Loucy (cell line): Measurements from ENCODE around the gene AMBRA1.

Source experiments
- H2AFZ ChIP-seq: fragments of 200-600 bp; sonication (generic); 2 replicates; pipeline ENCODE4 v1.6.0; 2016; ENCODE audit warnings: antibody characterized with exemption, mild to moderate bottlenecking, low read length, moderate library complexity
- H3F3A ChIP-seq: fragments of 200-600 bp; 2 replicates; pipeline ENCODE4 v1.6.0; 2016; ENCODE audit warnings: antibody characterized with exemption, low read depth, mild to moderate bottlenecking
- H3K27me3 ChIP-seq: fragments of 200-600 bp; sonication (generic); 2 replicates; pipeline ENCODE4 v1.6.1; 2014; ENCODE audit warnings: low read length, mild to moderate bottlenecking; ENCODE audit not compliant: insufficient read depth, poor library complexity, severe bottlenecking
- H3K36me3 ChIP-seq: fragments of 200-600 bp; sonication (generic); 2 replicates; pipeline ENCODE4 v1.6.1; 2016; ENCODE audit warnings: low read length; ENCODE audit not compliant: insufficient read depth
- H3K4me1 ChIP-seq: fragments of 200-600 bp; sonication (generic); 2 replicates; pipeline ENCODE4 v1.5.1; 2014; ENCODE audit warnings: low read length, mild to moderate bottlenecking; ENCODE audit not compliant: insufficient read depth, poor library complexity, severe bottlenecking
- H3K4me2 ChIP-seq: fragments of 200-600 bp; sonication (generic); 2 replicates; pipeline ENCODE4 v1.6.0; 2014; ENCODE audit warnings: antibody characterized with exemption, low read length, low read depth, mild to moderate bottlenecking; ENCODE audit not compliant: poor library complexity, severe bottlenecking
- H3K4me3 ChIP-seq: fragments of 200-600 bp; sonication (generic); 2 replicates; pipeline ENCODE4 v1.5.1; 2014; ENCODE audit warnings: low read length, mild to moderate bottlenecking, mixed read lengths; ENCODE audit not compliant: poor library complexity, severe bottlenecking
- H3K79me2 ChIP-seq: fragments of 200-600 bp; sonication (generic); 2 replicates; pipeline ENCODE4 v1.6.1; 2014; ENCODE audit warnings: low read length; ENCODE audit not compliant: insufficient read depth
- H3K9ac ChIP-seq: fragments of 200-600 bp; sonication (generic); 2 replicates; pipeline ENCODE4 v1.6.0; 2014; ENCODE audit warnings: mild to moderate bottlenecking, low read depth, low read length, moderate library complexity; ENCODE audit not compliant: poor library complexity, severe bottlenecking
- H3K9me2 ChIP-seq: fragments of 200-600 bp; sonication (generic); replicated peaks from 2 replicates; pipeline ENCODE4 v1.6.1; 2016; ENCODE audit warnings: low read depth, low read length, mixed read lengths
- H3K9me3 ChIP-seq: fragments of 200-600 bp; sonication (generic); 2 replicates; pipeline ENCODE4 v1.6.1; 2014; ENCODE audit warnings: mild to moderate bottlenecking, antibody characterized with exemption, low read length, low read depth; ENCODE audit not compliant: insufficient read depth
- H4K20me1 ChIP-seq: fragments of 200-600 bp; sonication (generic); 2 replicates; pipeline ENCODE4 v1.6.0; 2014; ENCODE audit warnings: antibody characterized with exemption, low read length, mild to moderate bottlenecking; ENCODE audit not compliant: insufficient read depth, poor library complexity, severe bottlenecking
- EZH2phosphoT487 ChIP-seq: fragments of 200-600 bp; IDR thresholded peaks from 2 replicates; pipeline ENCODE4 v1.6.1; 2018; ENCODE audit warnings: antibody characterized with exemption, mild to moderate bottlenecking, moderate library complexity, borderline replicate concordance
- TF ChIP-seq, protein P1 (sequence below): fragments of 200-600 bp; sonication (generic); conservative IDR thresholded peaks from 2 replicates; pipeline ENCODE4 v1.5.1; 2014; ENCODE audit warnings: mild to moderate bottlenecking, antibody characterized with exemption, low read length

AMBRA1 gene

DNA sequence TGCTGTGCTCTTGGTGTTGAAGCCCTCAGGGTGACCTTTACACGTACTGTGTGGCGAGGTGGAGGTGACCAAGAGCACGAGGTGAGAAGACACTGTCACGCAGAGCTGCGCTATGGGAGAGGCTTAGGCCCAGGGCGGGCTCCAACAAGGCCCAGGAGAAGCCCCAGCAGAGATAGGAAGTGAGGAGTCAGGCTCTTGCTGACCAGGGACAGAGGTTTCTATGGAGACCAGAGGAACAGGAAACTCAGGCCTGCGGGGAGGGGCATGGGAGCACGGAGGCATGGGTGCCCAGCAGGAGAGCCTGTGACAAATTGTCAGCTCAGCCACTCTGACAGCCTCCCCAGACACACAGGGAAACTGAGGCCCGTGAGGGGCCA lies 230.8 kb downstream of the AMBRA1 start:
- H3K9ac ChIP-seq, result peak overlapping the region; percentile 97
- TF ChIP-seq EZH2phosphoT487, result no peak
- TF ChIP-seq, protein P1, sequence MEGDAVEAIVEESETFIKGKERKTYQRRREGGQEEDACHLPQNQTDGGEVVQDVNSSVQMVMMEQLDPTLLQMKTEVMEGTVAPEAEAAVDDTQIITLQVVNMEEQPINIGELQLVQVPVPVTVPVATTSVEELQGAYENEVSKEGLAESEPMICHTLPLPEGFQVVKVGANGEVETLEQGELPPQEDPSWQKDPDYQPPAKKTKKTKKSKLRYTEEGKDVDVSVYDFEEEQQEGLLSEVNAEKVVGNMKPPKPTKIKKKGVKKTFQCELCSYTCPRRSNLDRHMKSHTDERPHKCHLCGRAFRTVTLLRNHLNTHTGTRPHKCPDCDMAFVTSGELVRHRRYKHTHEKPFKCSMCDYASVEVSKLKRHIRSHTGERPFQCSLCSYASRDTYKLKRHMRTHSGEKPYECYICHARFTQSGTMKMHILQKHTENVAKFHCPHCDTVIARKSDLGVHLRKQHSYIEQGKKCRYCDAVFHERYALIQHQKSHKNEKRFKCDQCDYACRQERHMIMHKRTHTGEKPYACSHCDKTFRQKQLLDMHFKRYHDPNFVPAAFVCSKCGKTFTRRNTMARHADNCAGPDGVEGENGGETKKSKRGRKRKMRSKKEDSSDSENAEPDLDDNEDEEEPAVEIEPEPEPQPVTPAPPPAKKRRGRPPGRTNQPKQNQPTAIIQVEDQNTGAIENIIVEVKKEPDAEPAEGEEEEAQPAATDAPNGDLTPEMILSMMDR, result no peak
- peaks cover 94% of the 10 kb centered on the region for H3K79me2 ChIP-seq
- no peaks in the 10 kb centered on the region; the same call in 1 of the 2 replicates for H3F3A ChIP-seq
- H3K4me1 ChIP-seq, result peaks cover 31% of the 10 kb centered on the region
- no peaks in the 10 kb centered on the region for H3K27me3 ChIP-seq
- H4K20me1 ChIP-seq, result peaks cover 59% of the 10 kb centered on the region
- no peaks in the 10 kb centered on the region for H3K9me3 ChIP-seq
- no peak overlapping the region for H2AFZ ChIP-seq
- H3K4me3 ChIP-seq, result peak overlapping the region; percentile 74
- H3K9me2 ChIP-seq, result no peaks in the 10 kb centered on the region
- peak overlapping the region; percentile 96 for H3K4me2 ChIP-seq
- peaks cover 24% of the 10 kb centered on the region; the same call in 1 of the 2 replicates for H3K36me3 ChIP-seq

DNA sequence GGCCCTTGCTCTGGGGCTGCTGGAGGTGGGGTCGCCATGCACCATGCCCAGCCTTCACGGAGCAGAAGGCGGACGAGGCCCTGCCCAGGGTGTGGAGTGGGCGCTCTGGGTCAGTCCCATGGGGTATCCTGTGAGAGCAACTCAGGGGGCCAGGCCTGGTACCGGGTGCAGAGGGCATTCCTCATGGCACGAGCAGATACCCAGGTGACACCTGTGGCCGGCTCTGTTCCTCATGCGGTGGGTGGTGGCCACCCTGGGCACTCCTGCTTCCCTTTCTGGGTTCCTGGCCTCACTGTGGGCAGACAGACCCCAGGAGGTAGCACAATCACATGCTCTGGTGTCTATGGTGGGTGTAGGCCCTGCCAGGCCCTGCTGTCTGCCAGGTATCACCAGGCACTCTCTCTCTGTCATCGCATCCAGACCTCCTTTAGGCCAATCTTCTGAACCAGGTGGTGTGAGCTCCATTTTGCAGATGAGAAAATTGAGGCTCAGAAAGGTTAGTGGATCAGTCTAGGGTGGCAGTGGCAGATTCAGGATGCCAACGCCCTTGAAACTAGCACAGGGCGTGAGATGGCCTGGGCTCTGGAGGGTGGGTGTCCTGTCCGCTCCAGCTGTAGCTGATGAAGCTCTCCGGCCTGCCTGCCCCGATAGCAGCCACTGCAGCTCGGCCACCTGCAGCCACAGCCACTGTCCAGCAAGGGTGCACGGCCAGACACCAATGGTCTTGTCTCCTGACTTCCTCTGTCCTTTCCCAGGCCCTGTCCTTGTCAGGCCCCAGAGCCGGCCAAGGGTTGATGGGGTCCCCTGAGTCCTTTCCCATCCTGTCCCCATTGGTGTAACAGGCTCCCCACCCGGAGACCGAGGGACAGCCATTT lies 231.4 kb downstream of the AMBRA1 start:
- Histone ChIP-seq H3K36me3 (peaks cover 20% of the 10 kb centered on the region; the same call in 1 of the 2 replicates), H3K4me2 (peak overlapping the region; percentile 96), H4K20me1 (peaks cover 59% of the 10 kb centered on the region), H3K27me3 (no peaks in the 10 kb centered on the region), H3K9me2 (no peaks in the 10 kb centered on the region), H2AFZ (no peak overlapping the region), H3K79me2 (peaks cover 96% of the 10 kb centered on the region), H3F3A (no peaks in the 10 kb centered on the region; the same call in 1 of the 2 replicates), H3K4me3 (peak overlapping the region; percentile 74), H3K4me1 (peaks cover 36% of the 10 kb centered on the region), H3K9me3 (no peaks in the 10 kb centered on the region), H3K9ac (peak overlapping the region; percentile 97)
- TF ChIP-seq, protein P1, result no peak
- no peak for TF ChIP-seq EZH2phosphoT487

DNA sequence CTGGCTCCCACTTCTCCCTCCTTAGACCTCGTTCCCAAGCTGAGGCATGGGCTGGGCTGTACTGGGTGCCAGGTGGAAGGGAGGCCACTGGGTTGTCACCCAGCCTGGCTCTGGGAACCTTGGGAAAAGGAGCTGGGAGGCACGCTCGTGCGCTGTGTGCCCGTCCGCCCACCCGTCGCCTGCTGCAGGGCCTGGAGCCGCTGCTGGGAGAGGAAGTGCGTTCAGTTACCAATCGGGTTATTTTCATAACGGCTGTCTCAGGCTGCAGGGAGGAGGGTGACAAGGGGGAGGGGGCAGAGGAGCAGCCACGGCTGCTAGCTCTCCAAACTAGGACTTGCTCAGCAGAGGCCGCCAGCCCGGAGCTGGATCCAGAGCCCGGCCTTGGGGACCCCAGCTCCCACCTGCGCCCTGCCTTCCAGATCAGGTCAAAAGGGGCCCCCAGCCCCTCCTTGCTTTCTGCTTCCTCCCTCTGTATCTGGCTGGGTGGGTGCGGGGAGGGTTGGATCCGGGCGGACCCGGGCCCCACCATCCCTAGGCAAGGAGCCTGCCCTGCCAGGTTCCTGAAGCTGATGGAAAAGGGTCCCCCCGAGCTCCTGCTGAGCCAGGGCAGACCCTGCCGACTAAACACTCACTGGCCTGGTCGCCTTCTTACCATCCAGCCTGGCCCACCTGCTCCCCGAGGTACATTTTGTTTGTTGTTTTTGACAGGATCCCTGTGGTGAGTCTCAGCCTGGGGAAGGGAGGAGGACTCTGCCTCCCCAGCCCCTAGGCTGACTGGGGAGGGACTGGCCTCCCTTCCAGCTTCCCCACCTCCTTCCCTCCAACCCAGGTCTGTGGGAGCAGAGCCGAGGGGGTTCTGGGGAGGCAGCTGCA lies 232.3 kb downstream of the AMBRA1 start:
- peak overlapping the region; percentile 96 for H3K4me2 ChIP-seq
- no peak for TF ChIP-seq EZH2phosphoT487
- TF ChIP-seq, protein P1, result no peak
- no peaks in the 10 kb centered on the region for H3K9me3 ChIP-seq
- H4K20me1 ChIP-seq, result peaks cover 58% of the 10 kb centered on the region
- H3K4me1 ChIP-seq, result peaks cover 45% of the 10 kb centered on the region
- peaks cover 97% of the 10 kb centered on the region for H3K79me2 ChIP-seq
- peak overlapping the region; percentile 74 for H3K4me3 ChIP-seq
- H2AFZ ChIP-seq, result no peak overlapping the region
- peaks cover 16% of the 10 kb centered on the region; the same call in 1 of the 2 replicates for H3K36me3 ChIP-seq
- H3F3A ChIP-seq, result no peaks in the 10 kb centered on the region; the same call in 1 of the 2 replicates
- no peaks in the 10 kb centered on the region for H3K9me2 ChIP-seq
- no peaks in the 10 kb centered on the region for H3K27me3 ChIP-seq
- H3K9ac ChIP-seq, result peak overlapping the region; percentile 97
